ENCODE data around the gene CFAP74. TPM values are rescaled to one million over a fixed set of nuclear protein-coding genes. Genes with fewer than 3 reads are reported as not detected.

The CFAP74 gene
- total and polyA plus RNA-seq, 9 of the 15 experiments (the other 6 are each of a cell fraction or from before 2014, with no cell fraction given): 0.03 to 0.15 (median 0.05) TPM; not detected in 6

GRCh38 chr1:1950940-1951339 lies 52.6 kb downstream of the CFAP74 start:
- no peak for FAIRE-seq
- in situ Hi-C loops (cut with MboI): no loop called here
- no peak overlapping the region for H3K4me3 ChIP-seq

DNA sequence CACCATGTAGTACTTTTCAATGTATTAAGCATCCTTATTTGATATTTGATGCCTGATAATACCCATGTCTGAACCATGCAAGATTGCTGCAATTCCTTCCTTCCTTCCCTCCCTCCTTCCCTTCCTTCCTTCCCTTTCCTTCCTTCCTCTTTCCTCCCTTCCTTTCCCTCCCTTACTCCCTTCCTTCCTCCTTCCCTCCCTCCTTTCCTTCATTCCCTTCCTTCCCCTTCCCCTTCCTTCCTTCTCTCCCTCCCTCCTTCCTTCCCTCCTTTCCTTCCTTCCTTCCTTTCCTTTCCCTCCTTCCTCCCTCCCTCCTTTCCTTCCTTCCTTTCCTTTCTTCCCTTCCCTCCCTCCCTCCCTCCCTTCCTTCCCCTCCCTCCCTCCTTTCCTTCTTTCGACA lies 54.8 kb downstream of the CFAP74 start:
- no peak overlapping the region for H3K27ac ChIP-seq (ENCODE audit: extremely low read depth, low read depth, low read length)
- H3K4me2 ChIP-seq (ENCODE audit: insufficient read depth, low read length): no peak overlapping the region
- H3K9me3 ChIP-seq (replicated peaks; ENCODE audit: control insufficient read depth, insufficient read depth, low read depth, low read length): no peaks in the 10 kb centered on the region
- no TSS peak for BruUV-seq (replicated peaks)
- in situ Hi-C loops (cut with MboI): no loop called here
- ATAC-seq (no peak), FAIRE-seq (no peak), DNase-seq (ENCODE audit: extremely low read depth in 1 of 4, low spot score in 3 of 4) (no peak)
- no peak overlapping the region for H2AFZ ChIP-seq (ENCODE audit: low read depth, low read length)
- H4K20me1 ChIP-seq (replicated peaks; ENCODE audit: control insufficient read depth, insufficient read depth, low read length): peaks cover 7% of the 10 kb centered on the region
- ChIA-PET POLR2A (no interaction called here), CTCF (ENCODE audit: low intra/inter-chr PET ratio) (no interaction called here)
- peaks cover 45 to 74% of the 10 kb centered on the region in 2 experiments for H3K27me3 ChIP-seq (ENCODE audit: control insufficient read depth in 2 of 2, insufficient read depth in 2 of 2, low read length in 2 of 2)
- no peaks in the 10 kb centered on the region for H3K9me1 ChIP-seq (ENCODE audit: control insufficient read depth, insufficient read depth, low read length)
- no peaks in the 10 kb centered on the region for H3K79me2 ChIP-seq (ENCODE audit: control insufficient read depth, insufficient read depth, low read length)
- H3K36me3 ChIP-seq (ENCODE audit: control insufficient read depth, insufficient read depth, low read length): no peaks in the 10 kb centered on the region
- H3K9ac ChIP-seq (ENCODE audit: insufficient read depth in 1 of 2, low read depth in 2 of 2, low read length in 2 of 2): no peak overlapping the region
- no peak overlapping the region for H3K4me3 ChIP-seq
- intact Hi-C loops (cut with micrococcal nuclease): no loop called here
- H3K4me1 ChIP-seq (replicated peaks in 1 of 2; ENCODE audit: control insufficient read depth in 2 of 2, insufficient read depth in 2 of 2, low read length in 2 of 2): peaks cover 0 to 10% of the 10 kb centered on the region in 2 experiments; a peak in 2 of 5 replicates
- WGBS (ENCODE audit: insufficient coverage, low coverage, missing lambda C conversion rate): 0% methylated on average over 1 of the region's 1 CpG
- TF ChIP-seq WHSC1 (IDR thresholded peaks at IDR 0.05; ENCODE audit: low read length) (no peak), LCOR (CRISPR knock-in tag; IDR thresholded peaks at IDR 0.05) (no peak), NONO (IDR thresholded peaks at IDR 0.05; ENCODE audit: low read depth in 2 of 2, low read length in 1 of 2) (no peak), ZC3H8 (IDR thresholded peaks at IDR 0.05) (no peak)
- TF ChIP-seq, protein P1, sequence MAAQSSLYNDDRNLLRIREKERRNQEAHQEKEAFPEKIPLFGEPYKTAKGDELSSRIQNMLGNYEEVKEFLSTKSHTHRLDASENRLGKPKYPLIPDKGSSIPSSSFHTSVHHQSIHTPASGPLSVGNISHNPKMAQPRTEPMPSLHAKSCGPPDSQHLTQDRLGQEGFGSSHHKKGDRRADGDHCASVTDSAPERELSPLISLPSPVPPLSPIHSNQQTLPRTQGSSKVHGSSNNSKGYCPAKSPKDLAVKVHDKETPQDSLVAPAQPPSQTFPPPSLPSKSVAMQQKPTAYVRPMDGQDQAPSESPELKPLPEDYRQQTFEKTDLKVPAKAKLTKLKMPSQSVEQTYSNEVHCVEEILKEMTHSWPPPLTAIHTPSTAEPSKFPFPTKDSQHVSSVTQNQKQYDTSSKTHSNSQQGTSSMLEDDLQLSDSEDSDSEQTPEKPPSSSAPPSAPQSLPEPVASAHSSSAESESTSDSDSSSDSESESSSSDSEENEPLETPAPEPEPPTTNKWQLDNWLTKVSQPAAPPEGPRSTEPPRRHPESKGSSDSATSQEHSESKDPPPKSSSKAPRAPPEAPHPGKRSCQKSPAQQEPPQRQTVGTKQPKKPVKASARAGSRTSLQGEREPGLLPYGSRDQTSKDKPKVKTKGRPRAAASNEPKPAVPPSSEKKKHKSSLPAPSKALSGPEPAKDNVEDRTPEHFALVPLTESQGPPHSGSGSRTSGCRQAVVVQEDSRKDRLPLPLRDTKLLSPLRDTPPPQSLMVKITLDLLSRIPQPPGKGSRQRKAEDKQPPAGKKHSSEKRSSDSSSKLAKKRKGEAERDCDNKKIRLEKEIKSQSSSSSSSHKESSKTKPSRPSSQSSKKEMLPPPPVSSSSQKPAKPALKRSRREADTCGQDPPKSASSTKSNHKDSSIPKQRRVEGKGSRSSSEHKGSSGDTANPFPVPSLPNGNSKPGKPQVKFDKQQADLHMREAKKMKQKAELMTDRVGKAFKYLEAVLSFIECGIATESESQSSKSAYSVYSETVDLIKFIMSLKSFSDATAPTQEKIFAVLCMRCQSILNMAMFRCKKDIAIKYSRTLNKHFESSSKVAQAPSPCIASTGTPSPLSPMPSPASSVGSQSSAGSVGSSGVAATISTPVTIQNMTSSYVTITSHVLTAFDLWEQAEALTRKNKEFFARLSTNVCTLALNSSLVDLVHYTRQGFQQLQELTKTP (IDR thresholded peaks at IDR 0.05; ENCODE audit: low read depth in 1 of 2, partially characterized antibody in 2 of 2): no peak
- TF ChIP-seq, protein P2, sequence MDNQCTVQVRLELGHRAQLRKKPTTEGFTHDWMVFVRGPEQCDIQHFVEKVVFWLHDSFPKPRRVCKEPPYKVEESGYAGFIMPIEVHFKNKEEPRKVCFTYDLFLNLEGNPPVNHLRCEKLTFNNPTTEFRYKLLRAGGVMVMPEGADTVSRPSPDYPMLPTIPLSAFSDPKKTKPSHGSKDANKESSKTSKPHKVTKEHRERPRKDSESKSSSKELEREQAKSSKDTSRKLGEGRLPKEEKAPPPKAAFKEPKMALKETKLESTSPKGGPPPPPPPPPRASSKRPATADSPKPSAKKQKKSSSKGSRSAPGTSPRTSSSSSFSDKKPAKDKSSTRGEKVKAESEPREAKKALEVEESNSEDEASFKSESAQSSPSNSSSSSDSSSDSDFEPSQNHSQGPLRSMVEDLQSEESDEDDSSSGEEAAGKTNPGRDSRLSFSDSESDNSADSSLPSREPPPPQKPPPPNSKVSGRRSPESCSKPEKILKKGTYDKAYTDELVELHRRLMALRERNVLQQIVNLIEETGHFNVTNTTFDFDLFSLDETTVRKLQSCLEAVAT (IDR thresholded peaks at IDR 0.05): no peak
- TF ChIP-seq, protein P3, sequence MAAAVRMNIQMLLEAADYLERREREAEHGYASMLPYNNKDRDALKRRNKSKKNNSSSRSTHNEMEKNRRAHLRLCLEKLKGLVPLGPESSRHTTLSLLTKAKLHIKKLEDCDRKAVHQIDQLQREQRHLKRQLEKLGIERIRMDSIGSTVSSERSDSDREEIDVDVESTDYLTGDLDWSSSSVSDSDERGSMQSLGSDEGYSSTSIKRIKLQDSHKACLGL (CRISPR knock-in tag; IDR thresholded peaks at IDR 0.05; ENCODE audit: borderline replicate concordance, poor library complexity, severe bottlenecking): no peak

More at GRCh38 chr1:1950940-1951339, 52.6 kb downstream of the CFAP74 start:
- H3K9ac ChIP-seq (ENCODE audit: insufficient read depth in 1 of 2, low read depth in 2 of 2, low read length in 2 of 2): no peak overlapping the region
- no TSS peak for BruUV-seq (replicated peaks)
- H3K4me1 ChIP-seq (replicated peaks in 1 of 2; ENCODE audit: control insufficient read depth in 2 of 2, insufficient read depth in 2 of 2, low read length in 2 of 2): peaks cover 0 to 15% of the 10 kb centered on the region in 2 experiments; a peak in 1 of 5 replicates
- DNase-seq (ENCODE audit: extremely low read depth in 1 of 4, low spot score in 3 of 4) (no peak), ATAC-seq (no peak)
- no peaks in the 10 kb centered on the region for H3K9me3 ChIP-seq (replicated peaks; ENCODE audit: control insufficient read depth, insufficient read depth, low read depth, low read length)
- no peaks in the 10 kb centered on the region for H3K9me1 ChIP-seq (ENCODE audit: control insufficient read depth, insufficient read depth, low read length)
- H2AFZ ChIP-seq (ENCODE audit: low read depth, low read length): no peak overlapping the region
- no peak for TF ChIP-seq ZNF12 (CRISPR knock-in tag; IDR thresholded peaks at IDR 0.05)
- H3K27ac ChIP-seq (ENCODE audit: extremely low read depth, low read depth, low read length): no peak overlapping the region
- 0% methylated on average over 4 of the region's 5 CpGs for WGBS (ENCODE audit: insufficient coverage, low coverage, missing lambda C conversion rate)
- intact Hi-C loops (cut with micrococcal nuclease): no loop called here
- ChIA-PET CTCF (ENCODE audit: low intra/inter-chr PET ratio) (no interaction called here), POLR2A (interaction anchor here (0.6 kb wide), 1 partner anchor 175 kb away, joined by 3 read pairs; no protein-coding TSS in a partner anchor)
- H3K36me3 ChIP-seq (ENCODE audit: control insufficient read depth, insufficient read depth, low read length): no peaks in the 10 kb centered on the region
- H3K4me2 ChIP-seq (ENCODE audit: insufficient read depth, low read length): no peak overlapping the region
- H4K20me1 ChIP-seq (replicated peaks; ENCODE audit: control insufficient read depth, insufficient read depth, low read length): peaks cover 3% of the 10 kb centered on the region
- H3K79me2 ChIP-seq (ENCODE audit: control insufficient read depth, insufficient read depth, low read length): no peaks in the 10 kb centered on the region
- H3K27me3 ChIP-seq (ENCODE audit: control insufficient read depth in 2 of 2, insufficient read depth in 2 of 2, low read length in 2 of 2): peaks cover 42 to 68% of the 10 kb centered on the region in 2 experiments
